CD4-positive, alpha-beta T cell treated with Interleukin-4 for 1 hour (primary cell): ENCODE results near the gene INPP5A.
"Not testable (repeated sequence)": the region's sequence is repeated elsewhere in the genome, so short reads cannot be mapped to it uniquely, and the experiment has no call there.

Source experiments
- DNase-seq, 2 donors: peaks; one replicate each; pipeline ENCODE4 v3.0.0-alpha.2; 2020 to 2022

The INPP5A gene

GRCh38 chr10:132583456-132583855, 45.9 kb downstream of the INPP5A start:
- DNase-seq, result no peak

GRCh38 chr10:132584081-132584480, 46.5 kb downstream of the INPP5A start:
- DNase-seq, result no peak

GRCh38 chr10:132585732-132586722, 48.4 kb downstream of the INPP5A start:
- DNase-seq, result peak in 1 of 2 donors; percentile 72

GRCh38 chr10:132586739-132587138, 49.2 kb downstream of the INPP5A start:
- no peak for DNase-seq

- no peak for DNase-seq
These were observed 49.6 kb downstream of the INPP5A start for GRCh38 chr10:132587175-132587574.

GRCh38 chr10:132588301-132589013, 50.9 kb downstream of the INPP5A start:
- DNase-seq, result peak; percentile 24 to 82

GRCh38 chr10:132589015-132589414, 51.4 kb downstream of the INPP5A start:
- no peak for DNase-seq

- DNase-seq, result no peak
These were observed 52.1 kb downstream of the INPP5A start for GRCh38 chr10:132589681-132590080.

- no peak for DNase-seq
These were observed 52.6 kb downstream of the INPP5A start for GRCh38 chr10:132590094-132590751.

GRCh38 chr10:132590752-132591121, 53.1 kb downstream of the INPP5A start:
- DNase-seq, result no peak

- no peak for DNase-seq
These were observed 53.8 kb downstream of the INPP5A start for GRCh38 chr10:132591166-132591971.

- no peak for DNase-seq
These were observed 55.3 kb downstream of the INPP5A start for GRCh38 chr10:132592790-132593383.

GRCh38 chr10:132593389-132593788, 55.8 kb downstream of the INPP5A start:
- DNase-seq, result peak; percentile 21 to 50

- peak in 1 of 2 donors; percentile 23 for DNase-seq
These were observed 56.6 kb downstream of the INPP5A start for GRCh38 chr10:132593900-132594876.

GRCh38 chr10:132595021-132595420, 57.4 kb downstream of the INPP5A start:
- no peak for DNase-seq

- no peak for DNase-seq
These were observed 58.3 kb downstream of the INPP5A start for GRCh38 chr10:132595854-132596253.

GRCh38 chr10:132596742-132597279, 59.2 kb downstream of the INPP5A start:
- DNase-seq, result no peak

- DNase-seq, result no peak
These were observed 60.1 kb downstream of the INPP5A start for GRCh38 chr10:132597654-132598053.

GRCh38 chr10:132599023-132599618, 61.5 kb downstream of the INPP5A start:
- not testable (repeated sequence) for DNase-seq

GRCh38 chr10:132599732-132600131, 62.1 kb downstream of the INPP5A start:
- no peak for DNase-seq
